GM18868 (cell line): ENCODE results near the gene SLC25A1.

Source experiments
- ATAC-seq: cut with Tn5 transposase; IDR thresholded peaks from one replicate; pipeline ENCODE4 v1.9.1; 2021; ENCODE audit warnings: mild to moderate bottlenecking, moderate library complexity; ENCODE audit not compliant: unreplicated experiment

Gene SLC25A1

DNA sequence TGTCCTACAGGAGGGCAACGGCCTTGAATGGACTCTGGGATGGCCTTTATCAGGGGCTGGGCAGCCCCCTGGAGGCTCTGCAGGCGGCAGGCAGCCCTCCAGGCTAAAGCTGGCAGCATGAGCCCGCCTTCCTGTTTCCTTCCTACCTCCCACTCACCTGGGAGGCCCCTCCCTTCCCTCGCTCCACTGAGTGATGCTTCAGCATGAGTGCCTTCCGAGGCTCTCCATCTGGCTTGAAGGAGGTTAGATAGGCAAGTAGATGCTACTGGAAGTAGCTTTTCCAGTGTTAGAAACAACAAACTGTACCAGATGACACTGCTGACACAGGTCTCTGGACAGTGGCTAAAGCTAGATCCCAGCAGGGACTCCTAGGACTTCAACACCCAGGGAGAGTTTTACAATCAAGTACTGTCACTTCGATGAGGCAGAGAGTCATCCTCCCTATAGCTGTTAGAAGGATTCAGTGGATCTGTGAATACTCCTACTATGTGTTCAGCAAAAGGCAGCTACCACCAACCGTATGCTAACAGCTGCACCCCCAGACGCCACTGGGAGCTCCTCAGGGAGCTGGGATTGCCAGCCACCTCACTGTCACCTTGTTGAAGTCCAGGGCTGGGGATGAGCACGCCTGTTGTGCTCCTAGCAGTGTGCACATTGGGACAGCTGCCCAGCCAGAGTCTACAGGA is 4.1 kb upstream of the SLC25A1 start:
- no peak for ATAC-seq

DNA sequence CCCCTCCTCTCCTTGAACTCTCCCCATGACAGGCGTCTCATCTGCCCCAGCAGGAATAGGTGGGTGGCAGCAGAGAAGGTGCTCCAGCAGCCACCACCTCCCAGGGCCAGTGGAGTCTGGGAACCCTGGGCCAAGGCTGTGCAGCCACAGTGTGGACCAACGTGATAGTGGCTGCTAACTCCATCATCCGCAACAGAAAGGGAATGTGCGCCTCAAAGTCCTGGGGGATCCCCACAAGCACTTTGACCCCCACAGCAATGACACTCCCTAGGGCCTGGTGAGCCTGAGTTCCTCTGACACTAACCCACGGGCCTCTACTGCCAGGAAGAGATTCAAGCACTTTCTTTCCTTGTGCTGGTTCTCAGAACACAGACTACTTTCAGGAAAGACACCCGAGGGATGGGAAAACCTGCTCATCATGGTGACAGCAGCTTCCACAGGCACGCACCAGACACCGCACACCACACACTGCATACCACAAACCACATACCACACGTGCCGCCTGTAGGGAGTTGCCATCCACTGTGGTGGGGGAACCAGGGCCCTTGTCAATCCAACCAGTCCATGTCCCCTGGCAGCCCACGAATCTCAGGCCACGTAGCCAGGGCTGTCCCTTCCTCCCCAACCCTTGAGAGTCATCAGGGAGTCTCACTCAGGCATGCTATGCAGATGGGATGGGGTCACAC is 3.4 kb upstream of the SLC25A1 start:
- no peak for ATAC-seq

DNA sequence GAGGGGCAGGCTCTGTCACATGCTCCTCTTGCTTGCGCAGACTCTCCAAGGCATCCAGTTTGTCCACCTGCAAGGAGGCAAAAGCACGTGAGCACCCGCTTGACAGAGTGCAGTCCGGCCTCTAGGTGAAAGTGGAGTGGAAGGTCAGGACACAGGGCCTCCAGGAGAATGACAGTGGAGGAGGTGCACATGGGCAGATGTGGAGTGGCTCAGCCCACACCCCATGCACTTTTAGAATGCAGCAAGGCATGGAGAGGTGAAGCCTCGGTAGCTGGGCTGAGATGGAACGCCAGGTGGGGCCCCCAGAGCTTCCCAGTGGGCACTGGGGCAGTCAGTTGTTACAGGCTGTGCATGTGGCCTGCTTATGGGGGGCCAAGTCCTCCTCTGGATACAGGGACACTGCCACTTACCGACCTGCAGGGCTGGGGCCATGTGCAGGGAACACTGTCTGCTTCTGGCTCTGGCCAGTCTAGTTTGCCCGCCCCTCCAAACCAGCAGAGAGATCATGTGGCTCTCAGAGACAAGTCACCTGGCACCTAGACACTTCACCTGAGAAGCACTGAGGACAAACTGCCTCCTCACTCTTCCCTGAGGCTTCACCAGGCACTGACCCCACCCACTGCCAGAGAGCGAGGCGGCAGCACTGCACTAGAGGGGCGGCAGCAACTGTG is 2.3 kb upstream of the SLC25A1 start:
- ATAC-seq: no peak

- ATAC-seq: no peak
Measured at GRCh38 chr22:19180234-19180633, 1.7 kb upstream of the SLC25A1 start.

DNA sequence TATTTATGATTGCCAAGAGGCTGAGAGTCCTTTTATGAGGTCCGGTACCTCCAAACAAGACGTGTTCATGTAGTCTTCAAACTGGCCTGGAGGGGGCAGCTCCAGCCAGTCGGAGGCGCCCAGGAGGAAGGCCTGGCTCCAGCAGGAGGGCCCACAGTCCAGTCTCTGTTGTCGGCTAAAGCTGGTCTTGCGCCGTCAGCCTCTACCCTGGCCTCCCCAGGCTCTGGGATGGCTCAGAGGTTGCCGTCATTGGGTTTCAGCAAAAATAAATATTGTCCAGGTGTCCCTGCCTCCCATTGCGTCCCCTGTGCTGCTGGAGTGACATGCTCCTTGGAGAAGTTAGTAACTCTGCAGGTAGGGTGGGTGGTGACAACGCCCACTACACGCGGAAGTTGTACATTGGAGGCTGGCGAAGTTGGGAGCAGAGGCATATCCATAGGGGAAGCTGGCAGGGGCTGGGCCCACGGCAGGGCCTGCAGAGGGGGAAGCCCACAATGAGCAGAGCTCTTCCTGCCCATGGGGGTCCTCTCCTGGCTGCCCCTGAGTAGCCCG is 1.0 kb upstream of the SLC25A1 start:
- ATAC-seq: peak; percentile 44

GRCh38 chr22:19178065-19178656 is 375 bp downstream of the SLC25A1 start:
- peak; percentile 30 for ATAC-seq

GRCh38 chr22:19177164-19178064 is 1.1 kb downstream of the SLC25A1 start:
- no peak for ATAC-seq

DNA sequence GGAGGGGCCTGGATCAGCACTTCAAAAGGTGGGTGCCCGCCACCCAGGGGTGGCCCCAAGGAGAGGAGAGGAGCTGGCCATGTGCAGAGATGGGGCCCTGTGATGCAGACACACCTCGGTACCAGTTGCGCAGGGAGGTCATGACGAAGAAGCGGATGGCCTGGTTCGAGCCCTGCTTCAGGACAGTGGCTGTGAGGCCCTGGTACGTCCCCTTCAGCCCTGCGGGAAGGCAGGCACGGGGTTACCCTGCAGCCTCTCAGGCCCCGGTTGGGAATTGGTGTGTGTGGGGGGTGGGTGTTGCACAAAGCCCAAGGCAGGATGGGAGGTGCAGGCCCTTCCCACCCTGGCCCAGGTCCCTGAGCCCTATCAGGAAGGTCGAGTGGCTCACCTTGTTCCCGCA is 1.8 kb downstream of the SLC25A1 start:
- ATAC-seq: no peak

DNA sequence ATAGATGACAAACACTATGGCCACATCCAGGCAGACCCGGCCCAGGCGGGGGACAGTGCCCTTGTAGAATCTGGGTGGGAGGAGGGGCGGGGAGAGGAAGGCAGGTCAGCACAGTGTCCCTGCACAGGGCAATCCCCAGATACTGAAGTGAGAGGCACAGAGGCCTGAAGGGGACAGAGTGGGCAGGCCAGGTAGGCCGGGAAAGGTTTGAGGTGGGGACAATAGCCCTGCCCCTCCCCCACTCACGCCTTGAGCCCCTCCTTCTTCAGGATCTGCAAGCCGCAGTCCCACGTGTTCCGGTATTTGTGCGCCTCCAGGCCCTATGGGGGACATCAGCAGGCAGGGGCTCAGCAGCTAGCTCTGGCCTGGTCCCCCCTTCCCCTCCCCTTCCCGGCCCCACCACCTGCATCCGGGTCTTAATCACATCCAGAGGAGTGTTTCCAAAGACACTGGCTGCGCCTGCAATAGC is 2.3 kb downstream of the SLC25A1 start:
- no peak for ATAC-seq

DNA sequence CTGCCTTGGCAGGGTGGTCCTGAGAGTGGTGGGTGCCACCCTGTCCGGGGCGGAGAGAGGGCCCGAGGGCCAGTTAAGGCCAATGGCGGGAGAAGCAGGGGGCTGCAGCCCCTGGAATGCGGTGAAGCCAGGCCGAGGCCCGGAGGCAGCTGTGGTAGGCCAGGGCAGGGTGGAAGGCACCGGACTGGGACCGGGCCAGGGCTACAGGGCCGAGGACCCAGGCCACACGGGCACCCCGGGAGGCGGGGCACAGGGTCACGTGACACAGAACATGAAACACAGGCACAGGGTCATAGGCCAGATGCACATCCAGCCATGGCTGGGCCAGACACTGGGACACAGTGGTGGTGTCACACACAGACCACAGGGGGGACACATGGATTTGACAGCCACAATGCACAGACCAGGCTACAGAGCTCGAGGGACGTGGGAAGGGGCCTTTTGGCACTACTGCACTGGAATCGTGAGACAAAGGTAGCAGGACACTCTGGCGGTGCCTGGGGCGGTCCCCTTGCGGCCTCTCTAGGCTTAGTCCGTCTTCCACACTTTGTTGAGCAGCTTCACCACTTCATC is 2.8 kb downstream of the SLC25A1 start:
- ATAC-seq: no peak

GRCh38 chr22:19175026-19175601 is 3.4 kb downstream of the SLC25A1 start:
- ATAC-seq: no peak

DNA sequence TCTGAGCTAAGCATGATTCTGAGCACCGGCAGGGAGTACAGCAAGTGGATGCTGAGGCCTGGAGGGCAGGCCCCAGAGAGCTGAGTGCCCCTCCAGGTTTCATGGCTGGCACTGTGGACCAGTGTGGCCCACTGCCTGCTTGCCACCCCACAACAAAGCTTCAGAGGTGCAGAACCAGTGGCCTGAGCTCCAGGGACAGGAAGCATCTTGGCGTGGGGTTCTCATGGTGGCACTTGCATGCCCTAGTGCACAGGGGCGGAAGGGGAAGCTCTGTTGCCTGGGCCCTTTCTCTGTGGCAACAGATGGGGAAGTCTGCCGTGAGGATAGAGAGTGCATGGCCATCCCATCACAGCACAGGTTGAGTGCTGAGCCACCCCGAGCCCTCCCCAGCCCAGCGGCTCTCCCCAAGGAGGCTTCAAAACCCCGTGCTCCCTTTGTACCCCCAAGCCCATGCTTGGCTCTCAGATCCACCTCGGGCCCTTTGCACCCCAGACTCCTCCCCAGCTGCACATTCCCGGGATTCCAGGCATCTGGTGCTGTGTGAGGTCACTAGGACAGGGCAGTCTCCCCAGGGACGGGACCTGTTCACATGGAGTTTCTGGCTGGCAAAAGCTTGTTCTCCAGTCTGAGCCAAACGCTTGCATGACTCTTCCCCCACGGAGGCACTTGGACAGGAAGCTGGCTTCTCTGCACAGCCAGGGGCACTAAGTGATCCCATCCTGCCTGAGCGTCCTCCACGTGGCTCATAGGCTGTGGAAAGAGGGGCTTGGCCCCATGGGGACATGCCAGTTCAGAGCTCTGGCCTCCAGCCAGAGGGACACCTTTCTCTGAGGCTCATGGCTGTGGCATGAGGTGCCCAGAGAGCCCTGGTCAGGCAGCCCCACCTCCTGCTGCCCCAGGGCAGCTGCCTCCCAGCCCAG is 4.2 kb downstream of the SLC25A1 start:
- ATAC-seq: no peak

DNA sequence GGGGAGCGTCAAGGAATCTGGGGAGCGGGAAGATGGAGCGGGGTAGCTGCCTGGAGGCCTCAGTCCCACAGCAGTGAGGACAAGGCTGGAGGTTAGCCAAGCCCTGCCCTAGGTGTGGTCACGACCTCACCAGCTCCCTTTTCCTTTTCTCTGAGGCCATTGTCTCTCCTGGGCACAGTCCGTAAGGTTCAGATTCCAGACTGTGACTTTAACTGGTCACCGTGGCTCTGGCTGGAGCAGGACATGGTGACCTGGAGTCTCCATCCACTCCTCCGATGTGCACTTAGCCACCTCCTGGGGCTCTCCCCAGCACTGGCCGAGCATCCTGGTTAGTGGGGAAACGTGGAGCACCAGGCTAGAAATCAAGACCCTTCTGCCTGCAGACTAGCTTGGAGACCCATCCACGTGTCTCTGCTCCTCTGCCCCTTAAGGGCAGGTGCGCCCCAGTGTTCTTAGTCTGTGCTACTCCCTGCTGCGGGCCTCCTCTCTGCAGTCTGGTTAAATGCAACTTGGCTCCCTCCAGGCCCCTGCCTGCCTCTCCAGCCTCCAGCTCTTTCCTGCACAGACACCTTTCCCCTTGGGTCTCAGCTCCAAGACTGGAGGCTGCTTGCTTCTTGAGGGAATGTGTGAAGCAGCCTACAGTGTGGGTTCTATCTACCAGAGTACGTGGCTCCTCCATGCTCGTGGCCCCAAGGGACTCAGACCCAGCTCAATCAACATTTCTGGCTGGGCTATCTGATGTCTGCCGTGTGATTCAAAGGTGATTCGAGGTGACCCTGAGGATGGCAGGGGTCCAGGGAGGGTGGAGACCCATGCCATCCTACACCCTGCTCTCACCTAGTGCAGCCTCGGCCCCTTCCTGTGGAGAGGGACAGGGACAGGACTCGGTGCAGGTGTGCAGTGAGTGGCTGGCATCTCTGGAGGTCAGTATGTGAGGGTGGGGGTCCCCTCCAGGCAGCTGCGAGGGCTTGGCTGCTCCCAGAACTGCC is 5.2 kb downstream of the SLC25A1 start:
- ATAC-seq: no peak

DNA sequence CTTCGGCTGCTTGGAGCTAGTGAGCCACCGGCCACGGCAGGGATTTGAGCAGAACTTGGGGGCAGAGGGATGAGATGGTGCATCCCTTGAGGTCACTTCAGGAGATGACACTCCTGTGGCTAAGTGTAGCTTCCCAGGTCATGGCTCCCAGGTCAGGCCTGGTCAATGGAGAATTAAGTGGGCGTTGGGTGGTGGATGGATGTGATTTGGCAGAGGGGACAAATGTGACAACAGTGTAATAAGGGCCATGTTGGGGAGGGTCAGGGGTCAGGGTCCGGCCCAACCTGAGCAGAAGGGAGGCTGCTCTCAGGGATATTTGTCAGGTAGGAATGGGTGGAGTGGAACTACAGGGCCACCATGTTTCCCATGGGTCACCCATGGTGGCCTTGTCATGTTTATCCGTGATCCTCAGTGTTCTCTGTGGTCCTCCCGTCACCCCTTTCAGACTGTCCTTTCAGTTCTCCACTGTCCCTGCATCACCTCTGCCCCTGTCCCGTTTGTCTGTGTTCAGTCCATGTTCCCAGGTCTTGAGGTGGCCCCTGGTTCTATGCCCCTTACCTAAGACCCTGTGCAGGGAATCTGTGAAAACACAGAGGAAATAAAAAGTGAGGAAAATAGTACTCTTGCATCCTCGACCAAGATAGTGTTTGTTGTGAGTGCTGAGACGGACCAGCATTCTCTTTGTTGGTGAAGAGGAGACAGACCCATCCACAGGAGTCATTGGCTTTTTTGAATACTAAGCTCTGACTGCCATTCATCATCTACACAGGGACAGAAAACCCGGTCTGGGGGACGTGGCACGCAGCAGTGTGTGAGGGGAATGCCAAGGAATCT is 6.1 kb downstream of the SLC25A1 start:
- ATAC-seq: no peak

DNA sequence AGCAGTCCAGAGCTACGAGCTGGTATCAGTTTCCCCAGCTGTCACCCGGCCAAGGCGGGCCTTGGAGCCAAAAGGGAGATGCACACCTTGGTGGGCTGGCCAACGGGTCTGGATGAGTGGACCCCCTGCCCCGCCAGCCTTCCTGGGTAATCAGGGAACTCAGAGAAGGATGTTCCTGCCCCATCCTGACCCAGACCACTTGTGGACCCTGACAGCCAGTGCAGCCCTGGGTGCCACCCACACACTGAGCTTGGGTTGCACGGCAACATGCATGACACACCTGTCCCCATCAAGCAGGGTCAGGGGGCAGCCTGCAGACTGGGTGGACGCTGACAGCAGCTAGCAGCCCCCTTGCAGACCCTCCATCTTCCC is 8.6 kb downstream of the SLC25A1 start:
- ATAC-seq: no peak
